Fibroblast of the aortic adventitia (primary cell): Measurements from ENCODE around the gene EIF4H. TPM values are rescaled to one million over a fixed set of nuclear protein-coding genes. Genes with fewer than 3 reads are reported as not detected.

Source experiments
- DNase-seq: peaks from one replicate; pipeline ENCODE4 v3.0.0-alpha.2; 2010; ENCODE audit warnings: low read depth
- H3K4me3 ChIP-seq: 2 replicates; pipeline ENCODE4 v1.5.1; 2011; ENCODE audit warnings: low read depth, mild to moderate bottlenecking, control low read depth, low read length, moderate library complexity
- CTCF ChIP-seq: IDR thresholded peaks from 2 replicates; pipeline ENCODE4 v1.5.1; 2011; ENCODE audit warnings: mild to moderate bottlenecking, low read length, control low read depth, inconsistent platforms; ENCODE audit not compliant: insufficient read depth
- total RNA-seq: library from RNA; depleted of rRNA; stranded (reverse); fragments of >200 nt; gene quantifications from 2 replicates; pipeline ENCODE4 v1.2.3, GENCODE V29; 2012; ENCODE audit warnings: low replicate concordance

The EIF4H gene
- total RNA-seq, 1 donor, result 225 TPM

- TF ChIP-seq CTCF, result no peak
- no peak for DNase-seq
- H3K4me3 ChIP-seq, result no peak overlapping the region
Measured at GRCh38 chr7:74138945-74139843, 35.0 kb upstream of the EIF4H start.

- H3K4me3 ChIP-seq, result no peak overlapping the region
- no peak for DNase-seq
- TF ChIP-seq CTCF, result no peak
Measured at GRCh38 chr7:74141705-74142104, 32.5 kb upstream of the EIF4H start.

- no peak overlapping the region for H3K4me3 ChIP-seq
- TF ChIP-seq CTCF, result no peak
- no peak for DNase-seq
Measured at GRCh38 chr7:74143383-74143782, 30.8 kb upstream of the EIF4H start.

- no peak overlapping the region for H3K4me3 ChIP-seq
- TF ChIP-seq CTCF, result no peak
- no peak for DNase-seq
Measured at GRCh38 chr7:74148491-74148890, 25.7 kb upstream of the EIF4H start.

GRCh38 chr7:74149071-74149470, 25.1 kb upstream of the EIF4H start:
- DNase-seq, result no peak
- no peak for TF ChIP-seq CTCF
- H3K4me3 ChIP-seq, result no peak overlapping the region

GRCh38 chr7:74149603-74150002, 24.6 kb upstream of the EIF4H start:
- DNase-seq, result no peak
- no peak for TF ChIP-seq CTCF
- H3K4me3 ChIP-seq, result no peak overlapping the region
